Coronary artery (tissue), 2 donors: Measurements from ENCODE around the gene TAS2R40.

ENCODE experiments used
- DNase-seq: peaks from one replicate; pipeline ENCODE4 v3.0.0-alpha.2; 2017; ENCODE audit warnings: low spot score
- H3K27ac ChIP-seq, 2 donors: fragments of 200-600 bp; sonication (generic); one replicate each; pipeline ENCODE4 v1.5.1; 2016 to 2019
- H3K4me3 ChIP-seq: fragments of 200-600 bp; sonication (generic); 2 replicates; pipeline ENCODE4 v1.5.1; 2016; ENCODE audit warnings: mild to moderate bottlenecking, moderate library complexity
- CTCF ChIP-seq: fragments of 200-600 bp; sonication (generic); IDR thresholded peaks from one replicate; pipeline ENCODE4 v1.5.1; 2019; ENCODE audit warnings: antibody characterized with exemption

Gene TAS2R40

GRCh38 chr7:143233816-143234532 lies 12.1 kb downstream of the TAS2R40 start:
- Histone ChIP-seq H3K27ac (no peak overlapping the region), H3K4me3 (no peak overlapping the region)
- no peak for DNase-seq
- no peak for TF ChIP-seq CTCF

GRCh38 chr7:143234533-143234875 lies 12.7 kb downstream of the TAS2R40 start:
- no peak for TF ChIP-seq CTCF
- Histone ChIP-seq H3K27ac (no peak overlapping the region), H3K4me3 (no peak overlapping the region)
- DNase-seq = no peak

- TF ChIP-seq CTCF = no peak
- DNase-seq = no peak
- Histone ChIP-seq H3K27ac (no peak overlapping the region), H3K4me3 (no peak overlapping the region)
Observed at GRCh38 chr7:143235561-143235960, 13.7 kb downstream of the TAS2R40 start.

GRCh38 chr7:143236408-143236990 lies 14.7 kb downstream of the TAS2R40 start:
- no peak for TF ChIP-seq CTCF
- DNase-seq = no peak
- no peak overlapping the region for H3K4me3 ChIP-seq
- H3K27ac ChIP-seq = no peak overlapping the region

GRCh38 chr7:143237366-143237765 lies 15.5 kb downstream of the TAS2R40 start:
- no peak for DNase-seq
- Histone ChIP-seq H3K4me3 (peak overlapping the region; percentile 14), H3K27ac (peak overlapping the region in 1 of 2 donors; percentile 66)
- TF ChIP-seq CTCF = no peak

GRCh38 chr7:143238289-143238980 lies 16.6 kb downstream of the TAS2R40 start:
- Histone ChIP-seq H3K27ac (peak overlapping the region in 1 of 2 donors; percentile 66), H3K4me3 (peak overlapping the region; percentile 14)
- DNase-seq = no peak
- no peak for TF ChIP-seq CTCF

GRCh38 chr7:143239813-143240212 lies 18.0 kb downstream of the TAS2R40 start:
- no peak for DNase-seq
- Histone ChIP-seq H3K27ac (peak overlapping the region in 1 of 2 donors; percentile 38), H3K4me3 (no peak overlapping the region)
- no peak for TF ChIP-seq CTCF
